ENCODE measurements around the gene RFFL.
"Not testable (repeated sequence)": the region's sequence is repeated elsewhere in the genome, so short reads cannot be mapped to it uniquely, and the experiment has no call there.

Gene RFFL

DNA sequence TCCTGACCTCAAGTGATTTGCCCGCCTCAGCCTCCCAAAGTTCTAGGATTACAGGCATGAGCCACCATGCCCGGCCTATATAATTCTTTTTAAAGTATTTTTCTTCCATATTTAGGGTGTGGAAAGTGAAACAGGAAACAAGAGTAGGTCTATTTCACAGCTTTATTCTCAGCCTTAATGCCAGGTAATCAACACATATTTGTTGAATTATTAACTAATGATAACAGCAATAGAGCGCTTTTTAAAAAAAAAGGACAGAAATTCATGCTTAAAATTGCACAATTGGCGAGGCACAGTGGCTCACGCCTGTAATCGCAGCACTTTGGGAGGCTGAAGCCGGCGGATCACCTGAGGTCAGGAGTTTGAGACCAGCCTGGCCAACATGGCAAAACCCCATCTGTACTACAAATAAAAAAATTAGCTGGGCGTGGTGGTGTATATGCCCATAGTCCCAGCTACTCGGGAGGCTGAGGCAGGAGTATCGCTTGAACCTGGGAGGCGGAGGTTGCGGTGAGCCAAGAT is 18.0 kb downstream of the RFFL start:
- DNase-seq, result not testable (repeated sequence)

DNA sequence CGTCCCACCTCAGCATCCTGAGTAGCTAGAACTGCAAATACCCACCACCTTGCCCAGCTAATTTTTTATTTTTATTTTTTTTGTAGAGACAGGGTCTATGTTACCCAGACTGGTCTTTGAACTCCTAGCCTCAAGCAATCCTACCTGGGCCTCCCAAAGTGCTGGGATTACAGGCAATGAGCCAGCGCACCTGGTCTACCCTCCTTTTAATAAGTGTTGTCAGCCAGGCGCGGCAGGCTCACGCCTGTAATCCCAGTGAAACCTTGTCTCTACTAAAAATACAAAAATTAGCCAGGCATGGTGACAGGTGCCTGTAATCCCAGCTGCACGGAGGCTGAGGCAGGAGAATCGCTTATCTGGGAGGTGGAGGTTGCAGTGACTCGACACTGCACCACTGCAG is 19.3 kb downstream of the RFFL start:
- no peak for DNase-seq

DNA sequence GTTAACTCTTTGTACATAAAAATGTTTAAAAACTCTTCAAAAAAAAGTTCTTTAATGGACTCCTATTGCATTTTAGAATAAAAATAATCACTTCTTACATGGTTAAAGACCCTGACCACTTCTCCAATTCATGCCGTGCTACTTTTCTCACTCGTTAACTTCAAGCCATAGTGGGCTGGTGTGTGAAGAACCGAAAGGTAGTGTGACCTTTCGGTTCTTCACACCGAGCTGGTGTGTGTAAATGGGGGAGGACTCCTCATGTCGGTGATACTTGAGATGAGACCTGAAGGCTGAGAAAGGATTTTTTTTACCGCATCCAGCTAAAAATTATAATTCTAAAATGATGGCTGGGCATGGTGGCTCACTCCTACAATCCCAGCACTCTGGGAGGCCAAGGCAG is 22.1 kb downstream of the RFFL start:
- DNase-seq, result no peak

DNA sequence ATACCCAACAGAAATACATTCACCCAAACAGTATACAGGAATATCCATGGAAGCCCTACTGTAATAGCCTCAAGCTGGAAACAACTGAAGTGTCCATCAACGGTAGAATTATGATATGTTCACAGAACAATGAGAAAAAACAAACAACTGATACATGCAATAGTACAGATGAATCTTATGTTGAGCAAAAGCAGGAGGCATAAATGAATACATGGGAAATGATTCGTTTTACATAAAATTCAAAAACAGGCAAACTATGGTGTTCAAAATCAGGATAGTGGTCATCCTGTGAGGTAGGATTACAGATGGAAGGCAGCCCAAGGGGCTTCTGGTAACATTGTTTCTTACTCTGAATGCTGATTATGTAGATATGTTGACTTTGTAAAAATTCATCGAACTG is 25.1 kb downstream of the RFFL start:
- no peak for DNase-seq

DNA sequence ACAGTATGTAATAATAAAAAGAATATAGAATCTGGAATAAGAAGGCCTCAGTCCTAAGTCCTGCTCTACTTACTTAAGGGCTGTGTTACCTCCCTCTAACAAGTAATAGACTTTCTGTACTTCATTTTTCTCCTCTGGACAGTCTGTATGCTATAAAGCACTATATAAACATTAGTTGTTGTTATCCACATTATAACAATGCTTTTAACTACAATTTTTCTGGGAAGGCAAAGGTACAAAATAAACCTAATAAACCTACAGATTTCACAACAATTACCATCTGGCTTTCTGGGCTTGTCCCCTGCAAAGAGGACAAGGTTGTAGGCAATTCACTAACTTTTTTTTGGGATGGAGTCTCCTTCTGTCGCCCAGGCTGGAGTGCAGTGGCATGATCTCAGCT is 32.7 kb downstream of the RFFL start:
- no peak for DNase-seq

DNA sequence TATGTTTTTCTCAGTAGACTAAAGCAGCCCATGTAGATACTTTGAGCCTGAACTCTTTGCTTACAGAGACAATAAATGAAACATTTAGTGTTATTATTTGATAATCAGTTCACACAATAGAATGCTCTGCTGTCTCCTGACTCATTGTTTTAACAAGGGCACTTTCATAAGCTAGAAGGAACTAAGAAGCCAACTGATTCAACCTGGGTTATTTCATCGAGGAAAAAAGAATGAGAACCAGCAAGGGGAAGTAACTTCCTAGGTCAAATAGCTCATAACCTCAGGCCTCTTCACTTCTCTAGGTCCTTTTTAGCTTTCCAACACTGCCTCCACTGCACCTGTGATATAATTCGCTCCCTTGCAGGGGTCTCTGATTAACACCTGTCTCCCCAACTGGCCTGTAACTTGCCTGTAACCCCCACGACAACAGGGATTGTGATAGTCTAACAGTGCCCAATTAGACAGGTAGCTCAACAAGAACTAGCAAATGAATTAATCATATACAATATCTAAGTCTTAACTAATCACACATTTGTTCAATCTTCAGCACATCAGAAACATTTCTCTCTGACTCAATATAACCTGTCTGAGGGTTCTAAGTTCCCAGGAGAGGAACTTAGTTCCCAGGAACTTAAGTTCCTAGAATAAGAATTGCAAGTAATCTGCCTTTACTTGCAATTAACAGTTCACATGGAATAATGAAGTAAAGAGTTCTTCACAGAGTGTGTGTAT is 34.8 kb downstream of the RFFL start:
- DNase-seq, result no peak

DNA sequence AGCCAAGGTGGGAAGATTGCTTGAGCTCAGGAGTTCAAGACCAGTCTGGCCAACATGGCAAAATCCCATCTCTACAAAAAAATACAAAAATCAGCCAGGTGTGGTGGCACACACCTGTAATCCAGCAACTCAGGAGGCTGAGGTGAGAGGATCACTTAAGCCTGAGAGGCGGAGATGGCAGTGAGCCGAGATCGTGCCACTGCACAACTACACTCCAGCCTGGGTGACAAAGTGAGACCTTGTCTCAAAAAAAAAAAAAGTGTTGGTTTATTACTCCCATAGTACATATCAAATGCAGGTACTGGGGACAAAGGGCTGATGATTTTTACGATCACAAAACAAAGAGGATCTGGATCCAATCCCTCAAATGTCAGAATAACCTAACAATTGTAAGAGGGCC is 35.4 kb downstream of the RFFL start:
- not testable (repeated sequence) for DNase-seq

DNA sequence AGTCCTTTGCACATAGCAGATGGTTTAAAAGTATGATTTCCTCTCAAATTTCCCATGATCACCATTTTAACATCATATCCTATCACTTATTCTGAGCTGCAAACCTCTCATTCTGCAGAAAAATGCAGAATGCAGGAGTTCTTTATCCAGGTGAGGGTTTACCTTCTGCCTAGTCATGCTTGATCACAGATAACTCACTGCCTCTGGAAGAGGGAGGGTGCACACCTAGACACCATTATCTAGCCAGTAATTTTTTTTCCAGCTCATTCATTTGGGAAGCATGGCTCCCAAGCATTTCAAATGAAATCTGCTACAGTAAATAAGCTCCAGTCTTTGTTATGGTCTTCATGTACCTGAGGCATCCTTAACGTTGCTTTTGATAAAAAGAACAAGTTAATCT is 38.0 kb downstream of the RFFL start:
- DNase-seq, result no peak

DNA sequence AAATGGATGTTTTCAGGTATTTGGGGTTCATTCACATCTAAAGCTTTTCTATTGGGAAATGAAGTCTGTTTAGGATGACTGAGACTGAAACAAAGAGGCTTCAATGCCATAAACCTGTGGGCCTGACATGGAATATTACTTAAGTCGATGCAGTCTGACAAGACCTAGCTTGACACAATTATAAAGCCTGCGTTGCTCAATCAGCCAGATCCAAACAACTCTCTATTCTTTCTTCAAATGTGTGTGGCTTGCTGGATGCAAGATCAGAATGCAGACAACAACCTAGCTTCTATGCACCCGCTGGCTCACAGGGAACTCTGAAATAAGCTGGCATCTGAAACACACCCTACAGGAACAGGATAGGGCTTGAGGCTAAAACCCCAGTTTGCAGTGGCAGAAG is 40.0 kb downstream of the RFFL start:
- DNase-seq, result no peak

DNA sequence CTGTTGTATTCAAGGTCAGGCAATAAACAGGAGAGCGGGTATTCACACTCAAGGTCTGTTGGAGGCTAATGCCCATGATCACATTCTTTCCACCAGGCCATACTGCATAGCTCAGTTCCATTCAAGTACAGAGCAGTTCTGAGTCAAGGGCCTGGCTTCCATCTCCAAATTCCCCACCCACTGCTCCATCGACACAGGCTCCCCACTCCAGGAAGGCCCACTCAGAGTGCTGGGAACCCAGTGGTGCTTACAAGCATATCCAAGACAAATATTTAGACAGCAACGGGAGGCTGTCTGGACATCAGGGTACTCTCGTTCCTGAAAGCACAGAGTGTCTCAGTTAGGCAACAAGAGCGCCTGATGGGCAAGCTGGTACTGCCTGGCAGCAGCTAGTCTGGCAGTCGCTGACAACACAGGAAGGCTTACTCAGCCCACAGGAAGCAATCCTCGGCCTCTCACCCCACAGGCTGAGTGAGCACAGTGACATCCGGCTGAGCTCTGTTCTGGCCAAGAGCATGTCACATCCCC is 40.9 kb downstream of the RFFL start:
- DNase-seq, result peak; percentile 70 to 75

DNA sequence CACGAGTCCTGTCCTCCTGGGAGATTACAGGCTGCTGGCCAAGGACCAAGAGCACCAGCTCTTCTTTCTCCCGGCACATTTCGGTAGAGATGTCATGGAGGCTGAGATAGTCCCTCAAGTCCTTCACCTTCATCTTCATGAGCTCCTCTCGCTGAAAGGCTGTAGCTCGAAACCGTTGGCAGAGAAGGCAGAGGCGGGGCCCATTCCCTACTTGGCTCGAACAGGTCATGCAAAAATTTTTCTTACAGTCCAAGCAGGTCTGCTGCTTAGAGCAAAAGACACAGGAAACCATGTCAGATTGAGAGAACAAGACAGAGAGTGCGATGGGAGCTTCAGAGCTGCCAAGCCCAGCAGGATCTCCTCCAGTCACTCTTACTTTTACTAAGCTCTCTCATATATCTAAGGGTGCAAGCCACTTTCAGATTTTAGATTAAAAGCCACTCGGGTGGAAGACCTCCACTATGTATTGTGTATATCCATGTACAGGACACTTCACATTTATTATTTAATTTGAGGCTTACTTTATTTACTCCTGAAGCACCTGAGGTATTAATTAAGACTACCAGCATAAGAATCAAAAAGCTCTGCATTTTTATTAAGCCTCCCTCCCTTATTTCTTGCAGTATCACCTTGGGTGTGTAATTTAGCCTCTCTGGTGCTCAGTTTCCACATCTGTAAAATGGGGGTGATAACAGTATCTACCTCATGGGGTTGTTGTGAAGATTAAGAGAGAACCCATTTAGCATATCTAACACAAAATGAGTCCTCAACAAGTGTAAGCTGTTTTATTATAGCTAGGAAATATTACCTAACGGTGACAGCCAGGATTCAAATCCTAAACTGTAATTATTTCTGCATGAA is 41.8 kb downstream of the RFFL start:
- DNase-seq, result no peak

DNA sequence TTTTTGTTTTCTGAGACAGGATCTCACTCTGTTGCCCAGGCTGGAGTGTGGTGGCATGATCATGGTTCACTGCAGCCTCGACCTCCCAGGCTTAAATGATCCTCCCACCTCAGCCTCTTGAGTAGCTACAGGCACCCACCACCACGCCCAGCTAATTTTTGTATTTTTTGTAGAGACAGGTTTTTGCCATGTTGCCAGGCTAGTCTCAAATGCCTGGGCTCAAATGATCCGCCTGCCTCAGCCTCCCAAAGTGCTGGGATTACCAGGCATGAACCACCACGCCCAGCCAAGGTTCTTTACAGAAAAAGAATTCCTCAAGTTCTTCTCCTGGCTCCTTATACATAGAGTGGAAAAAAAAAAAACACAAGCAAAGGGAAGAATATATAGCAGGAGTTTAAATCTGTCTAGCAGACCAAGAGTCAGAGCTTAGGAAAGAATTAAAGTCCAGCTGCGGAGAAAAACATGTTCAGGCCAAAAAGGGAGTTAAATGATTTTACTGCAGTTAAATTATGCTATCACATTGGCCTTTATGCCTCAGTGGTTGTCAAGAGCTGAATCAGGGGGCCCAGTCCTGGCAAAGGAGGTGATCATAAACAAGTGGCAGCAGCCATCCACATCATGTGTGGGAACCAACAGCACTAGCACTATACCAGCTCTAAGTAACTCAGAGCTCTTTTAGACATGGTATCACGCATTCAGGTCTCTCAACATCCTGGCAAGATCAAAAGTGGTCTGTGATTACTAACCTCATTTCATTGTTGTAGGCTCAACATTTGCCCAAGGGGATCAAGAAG is 43.9 kb downstream of the RFFL start:
- DNase-seq, result no peak

DNA sequence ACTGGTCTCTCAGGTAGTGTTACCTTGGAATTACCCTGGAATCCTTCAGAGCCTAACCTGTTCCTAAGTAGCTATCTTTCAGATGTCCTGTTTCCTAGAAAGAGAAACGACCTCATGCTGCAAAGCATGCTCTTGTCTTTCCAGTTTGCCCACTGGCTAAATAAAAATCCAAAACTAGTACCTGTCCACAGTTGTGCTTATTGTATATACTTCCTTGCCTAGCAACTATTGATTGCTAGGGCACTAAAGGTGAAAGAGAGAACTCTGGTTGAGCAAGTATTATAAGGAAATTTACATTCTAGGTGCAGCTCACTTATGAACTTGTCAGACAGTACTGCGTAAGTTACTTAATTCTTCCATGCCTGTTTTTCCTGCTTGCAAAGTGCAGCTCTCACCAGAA is 44.7 kb downstream of the RFFL start:
- DNase-seq, result no peak

DNA sequence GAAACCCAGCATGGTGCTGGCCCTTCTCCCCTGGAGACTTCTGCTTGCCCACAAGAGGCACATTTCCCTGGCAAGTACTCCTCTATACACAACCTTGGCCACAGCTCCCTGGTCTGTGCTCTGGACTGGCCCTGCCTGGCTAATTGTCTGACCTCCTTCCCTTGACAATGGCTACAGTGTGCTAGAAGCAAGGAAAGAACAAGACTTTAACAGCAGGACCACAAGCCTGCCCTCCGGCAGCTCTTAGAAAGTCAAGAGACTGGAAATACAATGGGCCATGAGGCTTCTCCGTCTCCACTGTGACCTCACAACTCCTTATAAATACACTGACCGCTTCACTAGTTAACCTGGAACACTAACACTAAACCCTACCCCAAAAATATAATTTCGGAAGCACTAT is 46.5 kb downstream of the RFFL start:
- DNase-seq, result no peak

DNA sequence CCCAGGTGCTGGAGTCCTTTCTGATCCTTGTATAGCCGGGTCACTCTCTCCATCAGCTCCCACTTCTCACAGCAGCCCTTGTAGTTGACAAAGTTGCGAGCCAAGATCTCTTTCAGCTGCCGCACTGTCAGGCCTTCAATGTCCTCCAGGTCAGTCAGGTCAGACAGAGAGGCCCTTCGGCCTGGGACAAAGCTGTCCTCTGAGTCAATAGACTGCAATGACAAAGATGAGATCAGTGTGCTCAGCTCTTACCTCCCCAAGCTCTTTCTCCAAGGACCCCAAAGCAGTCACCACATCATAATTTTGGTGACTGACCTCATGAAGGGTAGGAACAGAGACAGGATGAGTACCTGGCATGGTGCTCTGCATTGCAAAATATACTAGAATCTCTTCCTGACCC is 47.1 kb downstream of the RFFL start:
- no peak for DNase-seq

DNA sequence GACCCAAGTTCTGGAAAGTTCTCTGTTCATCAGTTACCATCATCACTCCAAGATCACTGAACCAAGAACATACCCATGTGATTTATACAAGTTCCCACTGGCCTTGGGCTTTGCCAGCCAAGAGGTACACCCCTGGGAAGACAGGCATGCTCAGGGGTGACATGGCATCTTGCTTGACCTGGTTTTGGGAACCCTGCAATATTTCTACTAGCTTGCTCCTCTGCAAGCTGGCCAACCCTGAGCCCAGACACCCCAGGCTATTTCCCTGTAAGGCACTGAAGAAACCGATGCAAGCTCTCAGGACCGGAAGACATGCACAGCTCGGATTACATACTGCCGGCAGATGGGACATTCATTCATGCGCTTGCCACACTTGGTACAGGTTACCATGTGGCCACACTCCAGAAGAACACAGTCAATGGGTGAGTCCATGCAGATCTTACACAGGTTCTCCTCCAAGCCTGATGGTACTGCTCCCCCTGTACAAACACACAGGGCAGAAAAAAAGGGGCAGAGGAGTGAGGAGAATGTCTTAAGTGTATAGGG is 51.8 kb downstream of the RFFL start:
- DNase-seq, result no peak

DNA sequence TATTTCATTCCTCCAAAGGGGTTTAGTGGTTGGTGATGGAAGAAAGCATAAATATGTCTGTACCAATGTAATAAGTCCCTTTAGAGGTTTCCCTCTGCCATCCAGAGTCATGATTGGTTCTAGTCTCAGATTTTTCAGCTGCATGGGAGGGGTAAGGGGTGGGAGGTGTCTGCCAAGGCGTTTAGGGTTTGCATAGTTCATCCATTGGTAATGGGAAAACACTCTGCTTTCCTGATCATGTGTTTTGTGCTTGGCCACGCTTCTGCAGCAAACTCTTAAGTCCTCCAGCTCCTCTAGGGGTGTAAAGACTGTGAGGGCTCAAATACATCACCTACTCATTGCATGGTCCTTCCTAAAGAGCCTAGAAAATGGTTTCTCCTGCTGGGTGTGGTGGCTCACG is 53.4 kb downstream of the RFFL start:
- DNase-seq, result no peak

DNA sequence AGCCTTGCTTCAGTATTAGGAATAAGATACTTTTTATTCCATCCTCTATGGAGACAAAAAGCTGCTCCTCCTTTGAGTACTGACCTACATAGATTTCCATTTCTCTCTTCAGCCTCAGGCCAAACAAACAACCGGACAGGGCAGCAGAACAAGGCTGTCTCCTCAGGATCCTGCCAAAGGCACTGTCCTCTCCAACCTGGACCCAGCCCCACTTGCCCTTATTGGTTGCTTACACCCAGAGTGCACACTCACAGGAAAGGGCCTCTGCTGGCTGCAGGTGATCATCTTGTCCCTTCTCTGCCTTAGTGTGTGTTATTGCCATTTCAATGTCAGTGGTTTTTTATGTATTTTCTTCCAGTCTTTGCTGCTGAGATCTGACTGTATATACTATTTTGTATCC is 56.5 kb downstream of the RFFL start:
- DNase-seq, result no peak

DNA sequence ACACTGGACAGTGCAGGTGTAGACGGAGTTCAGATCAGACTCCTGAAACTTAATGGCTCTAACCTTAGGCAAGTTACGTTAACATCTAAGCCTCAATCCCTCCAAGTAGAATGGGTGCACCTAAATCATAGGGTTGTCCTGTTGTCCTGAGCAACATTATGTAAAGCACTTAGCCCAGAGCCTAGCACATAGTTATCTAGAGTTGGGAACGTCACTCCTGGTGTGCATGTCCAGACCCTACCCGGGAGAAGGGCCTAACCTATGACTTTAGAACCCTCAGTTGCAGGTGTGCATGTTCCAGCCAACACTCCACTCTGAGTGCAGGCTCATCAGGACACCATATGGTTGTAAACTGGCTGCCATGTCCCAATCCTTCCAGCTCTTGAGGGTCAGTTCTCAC is 57.2 kb downstream of the RFFL start:
- DNase-seq, result no peak

DNA sequence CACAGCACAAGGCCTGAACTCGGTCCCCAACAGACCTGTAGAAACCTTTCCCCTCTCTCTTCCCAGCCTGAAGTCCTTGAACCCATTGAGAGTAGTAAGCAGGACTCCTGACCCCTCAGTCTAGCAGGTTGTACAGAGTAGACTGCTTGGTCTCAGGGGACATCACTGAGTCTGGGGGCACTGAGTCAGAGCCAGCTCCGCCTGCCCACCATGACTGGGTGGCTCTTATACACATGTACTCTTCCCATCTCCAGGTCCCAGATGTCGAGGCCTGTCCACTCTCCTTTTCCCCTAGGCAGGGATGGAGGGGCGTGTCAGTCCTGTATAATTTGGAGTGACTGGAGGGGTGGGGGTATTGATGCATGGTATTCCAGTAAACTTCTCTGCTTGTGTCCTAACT is 59.7 kb downstream of the RFFL start:
- DNase-seq, result no peak

DNA sequence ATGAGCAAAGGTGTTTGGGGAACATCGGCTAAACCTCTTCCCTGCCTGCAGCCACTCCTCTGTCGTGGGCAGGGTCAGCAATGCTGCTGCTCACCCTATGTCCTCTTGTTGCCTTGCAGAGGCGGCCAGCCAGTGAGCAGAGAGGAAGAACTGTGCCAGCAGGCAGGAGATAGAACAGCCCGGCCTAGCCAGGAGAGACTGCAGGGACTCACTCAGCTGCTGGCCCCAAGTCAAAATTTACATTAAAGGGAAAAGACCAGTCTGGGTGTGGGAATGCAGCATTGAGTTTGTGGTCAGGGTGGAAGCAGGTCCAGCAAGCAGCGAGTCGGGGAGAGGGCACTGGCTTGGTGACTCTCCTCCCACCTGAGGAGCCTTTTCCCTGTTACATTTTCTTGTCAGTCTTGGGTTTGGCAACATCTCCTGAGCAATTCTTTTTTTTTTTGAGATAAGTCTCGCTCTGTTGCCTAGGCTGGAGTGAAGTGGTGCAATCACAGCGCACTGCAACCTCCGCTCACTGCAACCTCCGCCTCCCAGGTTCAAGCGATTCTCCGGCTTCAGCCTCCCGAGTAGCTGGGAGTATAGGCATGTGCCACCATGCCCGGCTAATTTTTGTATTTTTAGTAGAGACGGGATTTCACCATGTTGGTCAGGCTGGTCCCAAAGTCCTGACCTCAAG is 60.5 kb downstream of the RFFL start:
- DNase-seq, result no peak

DNA sequence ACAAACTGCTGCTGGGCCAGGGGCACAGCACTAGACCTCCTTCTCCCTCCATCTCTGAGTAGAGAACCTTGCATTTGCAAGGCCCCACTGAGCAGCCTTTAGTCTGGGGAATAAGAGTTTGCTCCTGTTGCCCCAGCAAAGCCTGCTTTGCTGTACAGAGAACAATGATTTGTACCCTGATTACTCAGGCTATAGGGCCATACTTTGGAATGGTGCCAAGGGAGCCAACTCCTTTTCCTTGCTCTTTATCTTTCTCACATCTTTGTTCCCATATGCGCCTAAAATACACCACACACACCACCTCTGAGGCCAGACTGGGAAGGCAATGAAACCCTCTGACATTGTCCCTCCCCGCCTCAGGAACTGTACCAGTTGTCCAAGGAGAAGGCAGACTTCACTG is 62.0 kb downstream of the RFFL start:
- DNase-seq, result no peak

Data from activated CD4-positive, alpha-beta T cell treated with anti-CD3 and anti-CD28 coated beads for 4 hours (primary cell).